ENCODE measurements around the gene DNAH14.

The DNAH14 gene

GRCh38 chr1:225360119-225360518, 430.6 kb downstream of the DNAH14 start:
- no peak for TF ChIP-seq CTCF (IDR thresholded peaks at IDR 0.05; ENCODE audit: low read depth, low read length, missing control alignments)
- H3K4me3 ChIP-seq (ENCODE audit: low read depth, low read length) = no peak overlapping the region
- no peak for DNase-seq (ENCODE audit: low read depth)

GRCh38 chr1:225361176-225361575, 431.7 kb downstream of the DNAH14 start:
- DNase-seq (ENCODE audit: low read depth) = no peak
- no peak for TF ChIP-seq CTCF (IDR thresholded peaks at IDR 0.05; ENCODE audit: low read depth, low read length, missing control alignments)
- no peak overlapping the region for H3K4me3 ChIP-seq (ENCODE audit: low read depth, low read length)

- no peak for DNase-seq (ENCODE audit: low read depth)
- H3K4me3 ChIP-seq (ENCODE audit: low read depth, low read length) = no peak overlapping the region
- TF ChIP-seq CTCF (IDR thresholded peaks at IDR 0.05; ENCODE audit: low read depth, low read length, missing control alignments) = no peak
Measured at GRCh38 chr1:225362805-225363204, 433.3 kb downstream of the DNAH14 start.

- TF ChIP-seq CTCF (IDR thresholded peaks at IDR 0.05; ENCODE audit: low read depth, low read length, missing control alignments) = no peak
- no peak for DNase-seq (ENCODE audit: low read depth)
- no peak overlapping the region for H3K4me3 ChIP-seq (ENCODE audit: low read depth, low read length)
Measured at GRCh38 chr1:225364439-225364838, 435.0 kb downstream of the DNAH14 start.

- TF ChIP-seq CTCF (IDR thresholded peaks at IDR 0.05; ENCODE audit: low read depth, low read length, missing control alignments) = no peak
- no peak overlapping the region for H3K4me3 ChIP-seq (ENCODE audit: low read depth, low read length)
- no peak for DNase-seq (ENCODE audit: low read depth)
Measured at GRCh38 chr1:225366018-225366417, 436.5 kb downstream of the DNAH14 start.

- DNase-seq (ENCODE audit: low read depth) = no peak
- H3K4me3 ChIP-seq (ENCODE audit: low read depth, low read length) = no peak overlapping the region
- TF ChIP-seq CTCF (IDR thresholded peaks at IDR 0.05; ENCODE audit: low read depth, low read length, missing control alignments) = no peak
Measured at GRCh38 chr1:225366552-225366951, 437.1 kb downstream of the DNAH14 start.

- H3K4me3 ChIP-seq (ENCODE audit: low read depth, low read length) = no peak overlapping the region
- TF ChIP-seq CTCF (IDR thresholded peaks at IDR 0.05; ENCODE audit: low read depth, low read length, missing control alignments) = no peak
- no peak for DNase-seq (ENCODE audit: low read depth)
Measured at GRCh38 chr1:225368036-225368552, 438.6 kb downstream of the DNAH14 start.

Data from GM12864 (cell line).